ENCODE data around the gene DLGAP1.
"Not testable (repeated sequence)": the region's sequence is repeated elsewhere in the genome, so short reads cannot be mapped to it uniquely, and the experiment has no call there.

Gene DLGAP1

GRCh38 chr18:4455113-4455811, at the start of gene DLGAP1:
Gene DLGAP1 (minus strand): TSS chr18:4455307.
- TF ChIP-seq CTCF (IDR thresholded peaks at IDR 0.05; ENCODE audit: borderline replicate concordance, control extremely low read depth, extremely low read depth, insufficient read depth, missing control alignments), result no peak
- peak; percentile 58 for DNase-seq (ENCODE audit: low spot score)
- in situ Hi-C loops (cut with MboI; ENCODE audit: low sequenced_read_pairs, unreplicated experiment), result no loop called here

GRCh38 chr18:4494703-4495284, 39.7 kb upstream of the DLGAP1 start:
- in situ Hi-C loops (cut with MboI; ENCODE audit: low sequenced_read_pairs, unreplicated experiment); DNase-seq (ENCODE audit: low spot score): not testable (repeated sequence)

- TF ChIP-seq CTCF (IDR thresholded peaks at IDR 0.05; ENCODE audit: borderline replicate concordance, control extremely low read depth, extremely low read depth, insufficient read depth, missing control alignments), result no peak
- no peak for DNase-seq (ENCODE audit: low spot score)
- in situ Hi-C loops (cut with MboI; ENCODE audit: low sequenced_read_pairs, unreplicated experiment), result no loop called here
Measured at GRCh38 chr18:4468511-4468910, 13.4 kb upstream of the DLGAP1 start.

- peak; percentile 19 for DNase-seq (ENCODE audit: low spot score)
- in situ Hi-C loops (cut with MboI; ENCODE audit: low sequenced_read_pairs, unreplicated experiment), result no loop called here
- no peak for TF ChIP-seq CTCF (IDR thresholded peaks at IDR 0.05; ENCODE audit: borderline replicate concordance, control extremely low read depth, extremely low read depth, insufficient read depth, missing control alignments)
Measured at GRCh38 chr18:4454537-4455112, 482 bp downstream of the DLGAP1 start.

GRCh38 chr18:4453874-4454536, 1.1 kb downstream of the DLGAP1 start:
- DNase-seq (ENCODE audit: low spot score), result peak; percentile 16
- TF ChIP-seq CTCF (IDR thresholded peaks at IDR 0.05; ENCODE audit: borderline replicate concordance, control extremely low read depth, extremely low read depth, insufficient read depth, missing control alignments), result no peak
- in situ Hi-C loops (cut with MboI; ENCODE audit: low sequenced_read_pairs, unreplicated experiment), result no loop called here

GRCh38 chr18:4453567-4453873, 1.6 kb downstream of the DLGAP1 start:
- DNase-seq (ENCODE audit: low spot score), result no peak

More at GRCh38 chr18:4453567-4453873, 1.6 kb downstream of the DLGAP1 start:
- no peak for TF ChIP-seq CTCF (IDR thresholded peaks at IDR 0.05; ENCODE audit: borderline replicate concordance, control extremely low read depth, extremely low read depth, insufficient read depth, missing control alignments)
- in situ Hi-C loops (cut with MboI; ENCODE audit: low sequenced_read_pairs, unreplicated experiment), result no loop called here
